ENCODE results near the gene SLC52A3. TPM values are rescaled to one million over a fixed set of nuclear protein-coding genes. Genes with fewer than 3 reads are reported as not detected.

The SLC52A3 gene
- not detected in 2 replicates for total RNA-seq

GRCh38 chr20:768426-768978 is at the start of gene SLC52A3:
Gene SLC52A3, minus strand, starts transcription at chr20:768500. Its CDS starts 2,726 bp downstream, at chr20:765774.

Other genes starting within 250 kb of the SLC52A3 start
- 118 and 242 TPM in 2 replicates for gene CSNK2A1, start 224.7 kb downstream of the SLC52A3 start, total RNA-seq
- gene TCF15, start 158.2 kb downstream of the SLC52A3 start, total RNA-seq, result not detected in 2 replicates
- gene SRXN1, start 115.3 kb downstream of the SLC52A3 start, total RNA-seq, result 57.9 and 82.7 TPM in 2 replicates
- not detected in 2 replicates for gene SCRT2, start 92.7 kb downstream of the SLC52A3 start, total RNA-seq
- 0.59 and 1.8 TPM in 2 replicates for gene FAM110A, start 65.2 kb upstream of the SLC52A3 start, total RNA-seq
- not detected in 2 replicates for gene ANGPT4, start 147.8 kb upstream of the SLC52A3 start, total RNA-seq
- not detected in 2 replicates for gene RSPO4, start 233.8 kb upstream of the SLC52A3 start, total RNA-seq

Data from smooth muscle cell of the umbilical artery (primary cell).